ENCODE results near the gene CCDC85A. TPM values are rescaled to one million over a fixed set of nuclear protein-coding genes. Genes with fewer than 3 reads are reported as not detected.
"Not testable (repeated sequence)": the region's sequence is repeated elsewhere in the genome, so short reads cannot be mapped to it uniquely, and the experiment has no call there.

The CCDC85A gene
- total RNA-seq (2022) (not detected in 2 replicates), Bru-seq, nascent RNA (not detected), BruChase-seq, experiment 1, labeled RNA remaining after a 2-hour chase (percentile 13 among the genes with signal in this experiment), BruChase-seq, experiment 2, labeled RNA remaining after a 6-hour chase (percentile 21 among the genes with signal in this experiment)
- long read RNA-seq: 0 reads

GRCh38 chr2:56183643-56184499 lies at the start of gene CCDC85A:
Gene CCDC85A, plus strand, starts transcription at chr2:56183990. Its CDS starts 635 bp downstream, at chr2:56184625.
- Mint-ChIP-seq H3K4me3 (ENCODE audit: unreplicated experiment) (peak within 1 kb of the TSS; percentile 65), H3K27ac (ENCODE audit: unreplicated experiment) (no peak within 1 kb of the TSS), H3K4me1 (ENCODE audit: low read depth, unreplicated experiment) (peaks cover 10% of the 10 kb centered on the region), H3K36me3 (ENCODE audit: insufficient read depth, unreplicated experiment) (no peaks in the 10 kb centered on the region), H3K27me3 (ENCODE audit: insufficient read depth, unreplicated experiment) (peaks cover 34% of the 10 kb centered on the region), H3K9me3 (ENCODE audit: unreplicated experiment) (no peaks in the 10 kb centered on the region)
- Histone ChIP-seq H3K4me3 (ENCODE audit: low read depth, low read length) (peak within 1 kb of the TSS; percentile 40), H3K4me1 (0 out of 2 replicates have a peak, but pooled peaks cover 9% of the 10 kb centered on the region), H3K36me3 (ENCODE audit: control insufficient read depth, insufficient read depth, low read length) (no peaks in the 10 kb centered on the region), H3K9me3 (no peaks in the 10 kb centered on the region), H3K27me3 (replicated peaks; ENCODE audit: control insufficient read depth, insufficient read depth, low read length) (peaks cover 8% of the 10 kb centered on the region)
- POLR2A ChIA-PET: no interaction called here
- no TSS peak for BruUV-seq (replicated peaks)
- TF ChIP-seq, protein P1, sequence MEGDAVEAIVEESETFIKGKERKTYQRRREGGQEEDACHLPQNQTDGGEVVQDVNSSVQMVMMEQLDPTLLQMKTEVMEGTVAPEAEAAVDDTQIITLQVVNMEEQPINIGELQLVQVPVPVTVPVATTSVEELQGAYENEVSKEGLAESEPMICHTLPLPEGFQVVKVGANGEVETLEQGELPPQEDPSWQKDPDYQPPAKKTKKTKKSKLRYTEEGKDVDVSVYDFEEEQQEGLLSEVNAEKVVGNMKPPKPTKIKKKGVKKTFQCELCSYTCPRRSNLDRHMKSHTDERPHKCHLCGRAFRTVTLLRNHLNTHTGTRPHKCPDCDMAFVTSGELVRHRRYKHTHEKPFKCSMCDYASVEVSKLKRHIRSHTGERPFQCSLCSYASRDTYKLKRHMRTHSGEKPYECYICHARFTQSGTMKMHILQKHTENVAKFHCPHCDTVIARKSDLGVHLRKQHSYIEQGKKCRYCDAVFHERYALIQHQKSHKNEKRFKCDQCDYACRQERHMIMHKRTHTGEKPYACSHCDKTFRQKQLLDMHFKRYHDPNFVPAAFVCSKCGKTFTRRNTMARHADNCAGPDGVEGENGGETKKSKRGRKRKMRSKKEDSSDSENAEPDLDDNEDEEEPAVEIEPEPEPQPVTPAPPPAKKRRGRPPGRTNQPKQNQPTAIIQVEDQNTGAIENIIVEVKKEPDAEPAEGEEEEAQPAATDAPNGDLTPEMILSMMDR (IDR thresholded peaks at IDR 0.05; ENCODE audit: insufficient read depth in 1 of 2, low read depth in 1 of 2, low read length in 1 of 2, severe bottlenecking in 1 of 2, unreplicated experiment in 1 of 2): peak; percentile 91 to 96
- intact Hi-C loops (cut with micrococcal nuclease; ENCODE audit: unreplicated experiment): loop anchor here (1.0 to 10.0 kb wide), 3 partner anchors 565 to 1332 kb away; no protein-coding TSS in a partner anchor
- peak; percentile 80 to 90 for DNase-seq
- CTCF ChIA-PET: interaction anchor here (0.5 to 1.4 kb wide), 12 partner anchors 10 to 567 kb away, joined by 3 to 6 read pairs (median 4); no protein-coding TSS in a partner anchor

DNA sequence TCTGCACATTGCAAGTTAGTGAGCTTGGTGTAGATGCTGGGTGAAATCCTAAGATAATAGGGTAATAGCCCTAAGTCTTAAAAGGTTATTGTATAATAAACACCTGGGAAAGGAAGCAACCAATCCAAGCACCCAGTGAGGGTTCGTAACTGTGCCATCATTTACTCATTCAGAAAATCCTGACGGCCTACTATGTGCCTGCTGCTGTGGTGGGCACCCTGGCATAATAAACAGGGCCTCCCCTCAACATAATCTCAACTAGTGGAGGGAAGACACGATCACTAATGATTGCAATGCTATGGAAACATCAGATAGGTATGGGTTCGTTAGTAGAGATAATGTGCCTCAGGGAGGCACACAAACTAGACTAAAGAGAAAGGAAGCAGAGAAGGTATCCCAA lies 48.9 kb upstream of the CCDC85A start:
- TF ChIP-seq, protein P1 (IDR thresholded peaks at IDR 0.05; ENCODE audit: insufficient read depth in 1 of 2, low read depth in 1 of 2, low read length in 1 of 2, severe bottlenecking in 1 of 2, unreplicated experiment in 1 of 2): no peak
- H3K36me3 ChIP-seq (ENCODE audit: control insufficient read depth, insufficient read depth, low read length): no peaks in the 10 kb centered on the region
- DNase-seq: no peak
- ChIA-PET CTCF (interaction anchor here (1.6 kb wide), 1 partner anchor 58 kb away, joined by 3 read pairs; no protein-coding TSS in a partner anchor), POLR2A (no interaction called here)
- no peaks in the 10 kb centered on the region for H3K4me1 ChIP-seq
- Mint-ChIP-seq H3K27me3 (ENCODE audit: insufficient read depth, unreplicated experiment) (peaks cover 2% of the 10 kb centered on the region), H3K4me1 (ENCODE audit: low read depth, unreplicated experiment) (no peaks in the 10 kb centered on the region), H3K9me3 (ENCODE audit: unreplicated experiment) (no peaks in the 10 kb centered on the region), H3K27ac (ENCODE audit: unreplicated experiment) (no peak overlapping the region), H3K36me3 (ENCODE audit: insufficient read depth, unreplicated experiment) (no peaks in the 10 kb centered on the region), H3K4me3 (ENCODE audit: unreplicated experiment) (no peak overlapping the region)
- H3K27me3 ChIP-seq (replicated peaks; ENCODE audit: control insufficient read depth, insufficient read depth, low read length): no peaks in the 10 kb centered on the region
- H3K9me3 ChIP-seq: no peaks in the 10 kb centered on the region
- BruUV-seq (replicated peaks): no TSS peak
- intact Hi-C loops (cut with micrococcal nuclease; ENCODE audit: unreplicated experiment): loop anchor here (5.0 kb wide), 1 partner anchor 123 kb away; no protein-coding TSS in a partner anchor
- H3K4me3 ChIP-seq (ENCODE audit: low read depth, low read length): no peak overlapping the region

DNA sequence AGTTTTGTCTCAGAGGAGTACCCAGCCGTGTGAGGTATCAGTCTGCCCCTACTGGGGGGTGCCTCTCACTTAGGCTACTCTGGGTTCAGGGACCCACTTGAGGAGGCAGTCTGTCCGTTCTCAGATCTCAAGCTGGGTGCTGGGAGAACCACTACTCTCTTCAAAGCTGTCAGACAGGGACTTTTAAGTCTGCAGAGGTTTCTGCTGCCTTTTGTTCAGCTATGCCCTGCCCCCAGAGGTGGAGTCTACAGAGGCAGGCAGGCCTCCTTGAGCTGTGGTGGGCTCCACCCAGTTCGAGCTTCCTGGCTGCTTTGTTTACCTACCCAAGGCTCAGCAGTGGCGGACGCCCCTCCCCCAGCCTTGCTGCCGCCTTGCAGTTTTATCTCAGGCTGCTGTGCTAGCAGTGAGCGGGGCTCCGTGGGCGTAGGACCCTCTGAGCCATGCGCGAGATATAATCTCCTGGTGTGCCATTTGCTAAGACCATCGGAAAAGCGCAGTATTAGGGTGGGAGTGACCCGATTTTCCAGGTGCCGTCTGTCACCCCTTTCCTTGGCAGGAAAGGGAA lies 41.2 kb upstream of the CCDC85A start:
- H3K9me3 Mint-ChIP-seq (ENCODE audit: unreplicated experiment): peaks cover 10% of the 10 kb centered on the region
- H3K4me3 ChIP-seq (ENCODE audit: low read depth, low read length); H3K27ac Mint-ChIP-seq (ENCODE audit: unreplicated experiment); intact Hi-C loops (cut with micrococcal nuclease; ENCODE audit: unreplicated experiment); H3K4me3 Mint-ChIP-seq (ENCODE audit: unreplicated experiment); CTCF ChIA-PET; H3K4me1 Mint-ChIP-seq (ENCODE audit: low read depth, unreplicated experiment); H3K27me3 ChIP-seq (replicated peaks; ENCODE audit: control insufficient read depth, insufficient read depth, low read length); H3K36me3 Mint-ChIP-seq (ENCODE audit: insufficient read depth, unreplicated experiment); H3K4me1 ChIP-seq; H3K9me3 ChIP-seq; BruUV-seq (replicated peaks); DNase-seq; POLR2A ChIA-PET; H3K36me3 ChIP-seq (ENCODE audit: control insufficient read depth, insufficient read depth, low read length); H3K27me3 Mint-ChIP-seq (ENCODE audit: insufficient read depth, unreplicated experiment): not testable (repeated sequence)
